Right atrium auricular region (tissue), 2 donors: Measurements from ENCODE around the gene CORO2A. TPM values are rescaled to one million over a fixed set of nuclear protein-coding genes. Genes with fewer than 3 reads are reported as not detected.

Experiments used
- DNase-seq: peaks from one replicate; pipeline ENCODE4 v3.0.0-alpha.2; 2019; ENCODE audit warnings: low spot score
- H3K27ac ChIP-seq, 2 donors: fragments of 200-600 bp; sonication (generic); 1 replicate in 1 of 2; 2 replicates in 1 of 2; pipeline ENCODE4 v1.5.1; 2016 to 2019
- H3K27me3 ChIP-seq, 2 donors: fragments of 200-600 bp; sonication (generic); one replicate each; pipeline versions ENCODE4 v1.5.1 to v1.6.0; 2017 to 2019
- H3K36me3 ChIP-seq: fragments of 200-600 bp; sonication (generic); one replicate; pipeline ENCODE4 v1.5.1; 2016
- H3K4me1 ChIP-seq, 2 donors: fragments of 200-600 bp; sonication (generic); one replicate each; pipeline versions ENCODE4 v1.5.1 to v1.6.0; 2017 to 2019
- H3K4me3 ChIP-seq, 2 donors: fragments of 200-600 bp; sonication (generic); 1 replicate in 1 of 2; 2 replicates in 1 of 2; pipeline ENCODE4 v1.5.1; 2017 to 2019; ENCODE audit warnings: mild to moderate bottlenecking in 1 of 2, moderate library complexity in 1 of 2
- H3K9me3 ChIP-seq, 2 donors: fragments of 200-600 bp; sonication (generic); one replicate each; pipeline ENCODE4 v1.5.1; 2019
- total RNA-seq, 2 donors: library from RNA; depleted of rRNA; stranded (reverse); fragments of >200 nt; gene quantifications; one replicate each; pipeline ENCODE4 v1.1.0, GENCODE V29; 2016
- TF ChIP-seq, protein P1 (sequence below), 2 donors: fragments of 200-600 bp; sonication (generic); IDR thresholded peaks; one replicate each; pipeline ENCODE4 v1.5.1; 2019; ENCODE audit warnings: antibody characterized with exemption in 2 of 2

The CORO2A gene
- total RNA-seq, 2 donors from 2014 or later, result 0.39 to 0.44 TPM

DNA sequence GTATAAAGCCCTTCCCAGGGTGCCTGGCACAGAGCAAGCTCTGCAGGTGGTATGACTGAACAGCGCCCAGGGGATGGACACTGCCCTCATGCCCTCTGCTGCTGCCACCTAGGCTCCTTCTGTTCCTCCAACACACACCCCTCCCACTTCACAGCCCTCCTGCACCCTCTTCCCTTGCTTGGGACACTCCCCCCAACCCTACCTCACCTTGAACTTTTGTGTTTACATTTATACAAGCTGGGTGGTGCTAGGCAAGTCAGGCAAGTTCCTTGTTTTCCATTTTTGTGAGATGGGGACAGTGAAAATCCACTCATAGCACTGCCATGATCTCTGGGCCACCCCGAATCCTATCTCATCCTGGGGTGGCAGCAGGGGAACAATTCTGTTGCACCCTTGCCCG, 18.8 kb upstream of the CORO2A start:
- Histone ChIP-seq H3K4me3 (no peak overlapping the region), H3K36me3 (no peaks in the 10 kb centered on the region), H3K9me3 (no peaks in the 10 kb centered on the region), H3K4me1 (no peaks in the 10 kb centered on the region), H3K27ac (no peak overlapping the region), H3K27me3 (no peaks in the 10 kb centered on the region)
- DNase-seq, result no peak
- TF ChIP-seq, protein P1, sequence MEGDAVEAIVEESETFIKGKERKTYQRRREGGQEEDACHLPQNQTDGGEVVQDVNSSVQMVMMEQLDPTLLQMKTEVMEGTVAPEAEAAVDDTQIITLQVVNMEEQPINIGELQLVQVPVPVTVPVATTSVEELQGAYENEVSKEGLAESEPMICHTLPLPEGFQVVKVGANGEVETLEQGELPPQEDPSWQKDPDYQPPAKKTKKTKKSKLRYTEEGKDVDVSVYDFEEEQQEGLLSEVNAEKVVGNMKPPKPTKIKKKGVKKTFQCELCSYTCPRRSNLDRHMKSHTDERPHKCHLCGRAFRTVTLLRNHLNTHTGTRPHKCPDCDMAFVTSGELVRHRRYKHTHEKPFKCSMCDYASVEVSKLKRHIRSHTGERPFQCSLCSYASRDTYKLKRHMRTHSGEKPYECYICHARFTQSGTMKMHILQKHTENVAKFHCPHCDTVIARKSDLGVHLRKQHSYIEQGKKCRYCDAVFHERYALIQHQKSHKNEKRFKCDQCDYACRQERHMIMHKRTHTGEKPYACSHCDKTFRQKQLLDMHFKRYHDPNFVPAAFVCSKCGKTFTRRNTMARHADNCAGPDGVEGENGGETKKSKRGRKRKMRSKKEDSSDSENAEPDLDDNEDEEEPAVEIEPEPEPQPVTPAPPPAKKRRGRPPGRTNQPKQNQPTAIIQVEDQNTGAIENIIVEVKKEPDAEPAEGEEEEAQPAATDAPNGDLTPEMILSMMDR (IDR thresholded peaks at IDR 0.05), result no peak

DNA sequence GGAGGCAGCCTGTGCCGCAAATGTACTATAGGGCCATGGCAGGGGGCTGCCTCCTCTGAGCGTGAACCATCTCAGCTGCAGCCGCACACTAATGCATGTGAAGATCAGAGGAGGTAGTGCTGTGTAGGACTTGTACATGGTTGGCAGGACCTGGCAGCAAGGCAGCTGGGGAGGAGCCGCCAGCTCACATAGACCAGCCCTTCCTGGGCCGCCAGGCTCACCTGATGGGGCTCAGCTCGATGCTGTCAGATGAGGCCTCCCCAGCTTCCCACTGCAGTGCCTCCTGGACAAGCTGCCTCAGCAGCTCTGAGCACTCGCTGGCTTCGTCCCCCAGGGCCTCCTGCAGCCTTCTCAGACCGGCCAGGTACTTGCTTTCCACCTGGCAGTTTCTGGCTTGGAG, 18.0 kb upstream of the CORO2A start:
- no peak overlapping the region for H3K4me3 ChIP-seq
- TF ChIP-seq, protein P1 (IDR thresholded peaks at IDR 0.05), result no peak
- no peak overlapping the region for H3K27ac ChIP-seq
- H3K27me3 ChIP-seq, result no peaks in the 10 kb centered on the region
- H3K4me1 ChIP-seq, result no peaks in the 10 kb centered on the region
- no peak for DNase-seq
- no peaks in the 10 kb centered on the region for H3K9me3 ChIP-seq
- no peaks in the 10 kb centered on the region for H3K36me3 ChIP-seq

DNA sequence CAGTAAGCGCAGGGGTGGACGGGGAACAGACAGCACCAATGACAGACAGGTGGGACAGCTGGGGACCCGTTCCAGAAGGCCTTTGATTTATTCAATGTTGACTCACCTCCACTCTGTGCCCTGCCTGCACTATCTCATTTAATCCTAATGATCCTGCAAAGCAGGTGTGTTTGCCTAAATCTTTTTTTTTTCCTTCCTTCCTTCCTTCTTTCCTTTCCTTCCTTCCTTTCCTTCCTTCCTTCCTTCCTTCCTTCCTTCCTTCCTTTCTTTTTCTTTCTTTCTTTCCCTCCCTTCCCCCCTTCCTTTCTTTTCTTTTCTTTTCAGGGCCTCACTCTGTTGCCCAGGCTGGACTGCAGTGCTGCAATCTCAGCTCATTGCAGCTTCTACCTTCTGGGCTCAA, 17.1 kb upstream of the CORO2A start:
- DNase-seq, result no peak
- Histone ChIP-seq H3K36me3 (no peaks in the 10 kb centered on the region), H3K4me1 (no peaks in the 10 kb centered on the region), H3K27me3 (no peaks in the 10 kb centered on the region), H3K9me3 (no peaks in the 10 kb centered on the region), H3K27ac (no peak overlapping the region), H3K4me3 (no peak overlapping the region)
- TF ChIP-seq, protein P1 (IDR thresholded peaks at IDR 0.05), result no peak

DNA sequence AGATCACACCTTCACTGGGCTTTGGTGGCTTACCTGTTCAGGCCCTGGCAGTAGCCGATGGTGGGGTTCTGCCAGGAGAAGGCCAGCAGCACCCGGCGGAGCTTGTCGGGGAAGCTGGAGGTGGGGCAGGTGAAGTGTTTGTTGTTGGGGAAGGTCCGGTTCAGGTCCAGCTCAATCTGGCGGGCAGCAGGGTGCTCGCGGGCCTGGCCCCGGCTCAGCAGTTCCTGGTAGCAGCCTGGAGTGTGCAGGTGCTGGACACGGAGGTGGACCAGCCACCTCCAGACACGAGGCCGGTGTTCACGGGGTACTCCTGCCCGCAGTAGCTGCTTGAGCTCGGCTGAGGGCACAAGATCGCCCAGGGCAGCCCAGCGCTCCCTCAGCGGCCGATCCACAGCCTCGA, 16.2 kb upstream of the CORO2A start:
- H3K4me1 ChIP-seq, result no peaks in the 10 kb centered on the region
- TF ChIP-seq, protein P1 (IDR thresholded peaks at IDR 0.05), result no peak
- no peak overlapping the region for H3K27ac ChIP-seq
- H3K4me3 ChIP-seq, result no peak overlapping the region
- no peaks in the 10 kb centered on the region for H3K27me3 ChIP-seq
- no peaks in the 10 kb centered on the region for H3K36me3 ChIP-seq
- no peaks in the 10 kb centered on the region for H3K9me3 ChIP-seq
- no peak for DNase-seq

DNA sequence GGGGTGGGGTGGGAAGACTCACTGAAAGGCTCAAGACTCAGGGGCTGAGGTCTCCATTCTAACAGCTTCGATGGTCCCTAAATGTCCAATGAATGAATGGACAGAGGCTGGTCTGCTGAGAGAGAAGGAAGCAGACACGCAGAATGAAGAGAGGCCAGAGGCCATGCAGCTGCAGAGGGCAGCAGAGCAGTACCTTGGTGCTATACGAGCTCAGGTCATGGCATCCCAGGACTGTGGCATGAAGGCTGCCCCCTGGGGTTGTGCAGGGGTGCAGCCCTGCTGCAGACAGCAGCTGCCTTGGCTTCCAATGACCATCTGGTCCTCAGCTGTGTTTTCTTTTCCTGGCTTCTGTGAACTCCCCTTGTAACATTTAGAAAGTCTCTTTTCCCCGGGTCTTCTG, 15.2 kb upstream of the CORO2A start:
- Histone ChIP-seq H3K27me3 (no peaks in the 10 kb centered on the region), H3K36me3 (no peaks in the 10 kb centered on the region), H3K27ac (no peak overlapping the region), H3K4me1 (no peaks in the 10 kb centered on the region), H3K4me3 (no peak overlapping the region), H3K9me3 (no peaks in the 10 kb centered on the region)
- TF ChIP-seq, protein P1 (IDR thresholded peaks at IDR 0.05), result no peak
- DNase-seq, result no peak

DNA sequence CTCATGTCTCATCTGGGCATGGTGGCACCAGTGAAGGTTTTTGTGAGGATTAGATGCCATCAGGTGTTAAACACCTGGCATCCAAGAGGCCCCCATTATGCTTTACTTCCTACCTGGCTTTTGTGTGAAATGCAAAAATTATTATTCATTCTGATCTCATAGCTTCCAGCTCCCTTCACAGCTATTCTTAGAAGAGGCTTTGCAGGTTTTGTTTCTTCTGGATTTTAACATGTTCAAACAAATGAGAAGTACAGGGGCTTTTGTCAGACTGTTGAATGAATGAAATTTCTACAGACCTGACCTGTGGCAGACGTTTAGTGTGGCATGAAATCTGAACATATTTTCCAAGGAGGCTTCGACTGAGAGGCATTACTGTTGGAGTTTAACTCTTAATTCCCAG, 14.3 kb upstream of the CORO2A start:
- H3K4me3 ChIP-seq, result no peak overlapping the region
- H3K4me1 ChIP-seq, result no peaks in the 10 kb centered on the region
- no peak for DNase-seq
- H3K27me3 ChIP-seq, result no peaks in the 10 kb centered on the region
- TF ChIP-seq, protein P1 (IDR thresholded peaks at IDR 0.05), result no peak
- no peak overlapping the region for H3K27ac ChIP-seq
- no peaks in the 10 kb centered on the region for H3K36me3 ChIP-seq
- no peaks in the 10 kb centered on the region for H3K9me3 ChIP-seq
